BJ (cell line): ENCODE measurements around the gene COL9A3. TPM values are rescaled to one million over a fixed set of nuclear protein-coding genes. Genes with fewer than 3 reads are reported as not detected.

ENCODE experiments used
- CTCF ChIA-PET: fragments of 350-600 bp; formaldehyde crosslinking; extraction: SDS; loops from one replicate; lab custom pipeline; 2021; ENCODE audit warnings: antibody characterized with exemption, inconsistent platforms; lab: Yijun Ruan, JAX
- POLR2A ChIA-PET: fragments of 300-600 bp; sonication (Branson Sonifier 250); formaldehyde crosslinking; extraction: SDS; loops from one replicate; lab custom pipeline; 2021; ENCODE audit warnings: antibody characterized with exemption; lab: Charles Lee
- DNase-seq: peaks from one replicate; pipeline ENCODE4 v3.0.0-alpha.2; 2011; ENCODE audit warnings: low read depth
- H3K27me3 ChIP-seq: 2 replicates; pipeline ENCODE4 v1.6.0; 2011; ENCODE audit warnings: low read length; ENCODE audit not compliant: control insufficient read depth, insufficient read depth
- H3K36me3 ChIP-seq: 2 replicates; pipeline ENCODE4 v1.5.1; 2011; ENCODE audit warnings: low read length; ENCODE audit not compliant: control insufficient read depth, insufficient read depth
- H3K4me3 ChIP-seq: 2 replicates; pipeline ENCODE4 v1.5.1; 2011; ENCODE audit warnings: low read depth, mild to moderate bottlenecking, control low read depth, low read length
- CTCF ChIP-seq: IDR thresholded peaks from 2 replicates; pipeline ENCODE4 v1.5.1; 2011; ENCODE audit warnings: low read depth, mild to moderate bottlenecking, control low read depth, inconsistent platforms, low read length, moderate library complexity; ENCODE audit not compliant: insufficient read depth
- polyA plus RNA-seq: library from polyadenylated mRNA; depleted of rRNA; stranded (reverse); fragments of >200 nt; gene quantifications from 2 replicates; pipeline ENCODE4 v1.2.3, GENCODE V29; 2011

The COL9A3 gene
- polyA plus RNA-seq, 1 experiment = 0.21 TPM

GRCh38 chr20:62887152-62887859 is 70.5 kb downstream of the COL9A3 start:
- peak; percentile 30; the same call in 1 of the 2 replicates for TF ChIP-seq CTCF
- H3K36me3 ChIP-seq = peaks cover 33% of the 10 kb centered on the region
- POLR2A ChIA-PET = no interaction called here

GRCh38 chr20:62887860-62888239 is 71.0 kb downstream of the COL9A3 start:
- no peak for TF ChIP-seq CTCF
- DNase-seq = no peak
- H3K36me3 ChIP-seq = peaks cover 36% of the 10 kb centered on the region
- no peak overlapping the region for H3K4me3 ChIP-seq
- H3K27me3 ChIP-seq = no peaks in the 10 kb centered on the region
- POLR2A ChIA-PET = no interaction called here
- CTCF ChIA-PET = interaction anchor here (0.9 to 7.8 kb wide), 5 partner anchors 10 to 16 kb away, joined by 3 to 44 read pairs (median 4); no protein-coding TSS in a partner anchor

More at GRCh38 chr20:62887152-62887859, 70.5 kb downstream of the COL9A3 start:
- Histone ChIP-seq H3K4me3 (no peak overlapping the region), H3K27me3 (no peaks in the 10 kb centered on the region)
- CTCF ChIA-PET = interaction anchor here (0.6 to 7.8 kb wide), 7 partner anchors 10 to 25 kb away, joined by 3 to 44 read pairs (median 4); no protein-coding TSS in a partner anchor
- DNase-seq = peak; percentile 24

GRCh38 chr20:62888406-62888805 is 71.6 kb downstream of the COL9A3 start:
- Histone ChIP-seq H3K4me3 (no peak overlapping the region), H3K36me3 (peaks cover 36% of the 10 kb centered on the region), H3K27me3 (no peaks in the 10 kb centered on the region)
- CTCF ChIA-PET = interaction anchor here (1.2 to 7.8 kb wide), 4 partner anchors 9 to 84 kb away, joined by 3 to 44 read pairs (median 6); no protein-coding TSS in a partner anchor
- DNase-seq = no peak
- POLR2A ChIA-PET = no interaction called here
- TF ChIP-seq CTCF = no peak

- ChIA-PET POLR2A (no interaction called here), CTCF (interaction anchor here (2.1 to 7.8 kb wide), 2 partner anchors 12 to 84 kb away, joined by 8 to 44 read pairs; no protein-coding TSS in a partner anchor)
- H3K4me3 ChIP-seq = no peak overlapping the region
- peaks cover 40% of the 10 kb centered on the region for H3K36me3 ChIP-seq
- no peak for TF ChIP-seq CTCF
- DNase-seq = no peak
- no peaks in the 10 kb centered on the region for H3K27me3 ChIP-seq
Observed at GRCh38 chr20:62888910-62889309, 72.1 kb downstream of the COL9A3 start.

GRCh38 chr20:62889411-62889810 is 72.6 kb downstream of the COL9A3 start:
- DNase-seq = no peak
- CTCF ChIA-PET = interaction anchor here (2.1 to 7.8 kb wide), 2 partner anchors 11 to 83 kb away, joined by 8 to 44 read pairs; no protein-coding TSS in a partner anchor
- POLR2A ChIA-PET = no interaction called here
- no peak overlapping the region for H3K4me3 ChIP-seq
- H3K27me3 ChIP-seq = no peaks in the 10 kb centered on the region
- peaks cover 44% of the 10 kb centered on the region for H3K36me3 ChIP-seq
- no peak for TF ChIP-seq CTCF
